GM12875 (cell line): ENCODE results near the gene PLPPR1.

Source experiments
- H3K4me3 ChIP-seq: one replicate; pipeline ENCODE4 v1.5.1; 2011; ENCODE audit warnings: low read depth, low read length, control low read depth
- TF ChIP-seq, protein P1 (sequence below): IDR thresholded peaks from 2 replicates; pipeline ENCODE4 v1.5.1; 2011; ENCODE audit warnings: low read depth, mild to moderate bottlenecking, control low read depth, inconsistent platforms, low read length, moderate library complexity, borderline replicate concordance; ENCODE audit not compliant: insufficient read depth

The PLPPR1 gene

DNA sequence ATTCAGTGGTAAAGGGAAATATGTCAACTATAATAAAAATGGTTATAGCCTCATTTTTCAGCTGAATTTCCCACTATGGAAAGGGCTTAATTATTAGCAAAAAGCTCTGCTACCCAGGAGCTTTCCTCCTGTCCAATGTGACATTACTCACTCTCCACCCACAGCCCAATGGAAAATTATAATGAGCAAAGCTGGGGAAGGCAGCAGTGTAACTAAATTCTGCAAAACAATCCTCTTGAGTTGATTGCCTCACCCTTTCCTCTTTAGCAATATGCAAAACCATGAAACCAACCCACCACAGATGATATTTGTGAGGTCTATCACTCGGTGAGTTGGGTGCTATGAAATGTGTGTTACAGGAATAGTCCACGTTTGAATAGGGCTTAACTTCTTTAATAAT is 14.0 kb upstream of the PLPPR1 start:
- TF ChIP-seq, protein P1, sequence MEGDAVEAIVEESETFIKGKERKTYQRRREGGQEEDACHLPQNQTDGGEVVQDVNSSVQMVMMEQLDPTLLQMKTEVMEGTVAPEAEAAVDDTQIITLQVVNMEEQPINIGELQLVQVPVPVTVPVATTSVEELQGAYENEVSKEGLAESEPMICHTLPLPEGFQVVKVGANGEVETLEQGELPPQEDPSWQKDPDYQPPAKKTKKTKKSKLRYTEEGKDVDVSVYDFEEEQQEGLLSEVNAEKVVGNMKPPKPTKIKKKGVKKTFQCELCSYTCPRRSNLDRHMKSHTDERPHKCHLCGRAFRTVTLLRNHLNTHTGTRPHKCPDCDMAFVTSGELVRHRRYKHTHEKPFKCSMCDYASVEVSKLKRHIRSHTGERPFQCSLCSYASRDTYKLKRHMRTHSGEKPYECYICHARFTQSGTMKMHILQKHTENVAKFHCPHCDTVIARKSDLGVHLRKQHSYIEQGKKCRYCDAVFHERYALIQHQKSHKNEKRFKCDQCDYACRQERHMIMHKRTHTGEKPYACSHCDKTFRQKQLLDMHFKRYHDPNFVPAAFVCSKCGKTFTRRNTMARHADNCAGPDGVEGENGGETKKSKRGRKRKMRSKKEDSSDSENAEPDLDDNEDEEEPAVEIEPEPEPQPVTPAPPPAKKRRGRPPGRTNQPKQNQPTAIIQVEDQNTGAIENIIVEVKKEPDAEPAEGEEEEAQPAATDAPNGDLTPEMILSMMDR = no peak

DNA sequence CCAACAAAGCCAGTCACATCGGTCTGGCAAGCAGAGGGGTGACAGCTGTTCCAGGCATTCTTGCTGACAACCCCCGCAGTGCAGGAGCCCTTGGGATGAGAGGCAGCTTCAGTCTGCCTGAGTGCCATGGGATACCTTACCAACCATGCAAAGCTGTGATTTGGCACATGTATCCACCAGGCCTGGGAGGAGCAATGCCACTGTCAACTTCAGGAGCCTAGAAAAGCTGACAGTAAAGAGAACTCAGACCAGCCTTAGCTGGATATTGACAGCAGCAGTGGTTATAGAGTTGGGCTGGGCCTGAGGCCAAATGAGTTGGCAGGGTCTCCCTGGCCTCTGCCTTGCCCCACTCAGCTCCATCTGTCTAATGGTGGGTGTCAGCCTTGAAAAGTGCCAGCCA is 10.1 kb upstream of the PLPPR1 start:
- H3K4me3 ChIP-seq = no peak overlapping the region
- TF ChIP-seq, protein P1 = no peak

More for the DNA sequence above, 14.0 kb upstream of the PLPPR1 start:
- no peak overlapping the region for H3K4me3 ChIP-seq

DNA sequence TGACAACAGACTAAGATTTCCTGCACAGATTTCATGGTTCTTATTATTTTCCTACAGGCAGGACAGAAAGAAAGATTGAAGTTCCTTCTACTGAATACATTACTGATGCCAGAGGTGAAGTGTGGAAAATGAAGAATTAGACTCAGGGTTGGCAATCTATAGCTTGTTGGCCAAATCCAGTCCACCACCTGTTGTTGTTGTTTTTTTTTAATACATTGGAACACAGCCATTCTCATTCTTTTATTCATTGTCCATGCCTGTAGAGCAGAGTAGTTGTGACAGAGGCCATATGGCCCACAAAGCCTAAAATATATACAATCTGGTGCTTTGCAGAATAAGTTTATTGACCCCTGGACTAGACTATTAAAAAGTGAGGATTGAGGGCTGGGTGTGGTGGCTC is 5.8 kb upstream of the PLPPR1 start:
- TF ChIP-seq, protein P1 = no peak
- no peak overlapping the region for H3K4me3 ChIP-seq

DNA sequence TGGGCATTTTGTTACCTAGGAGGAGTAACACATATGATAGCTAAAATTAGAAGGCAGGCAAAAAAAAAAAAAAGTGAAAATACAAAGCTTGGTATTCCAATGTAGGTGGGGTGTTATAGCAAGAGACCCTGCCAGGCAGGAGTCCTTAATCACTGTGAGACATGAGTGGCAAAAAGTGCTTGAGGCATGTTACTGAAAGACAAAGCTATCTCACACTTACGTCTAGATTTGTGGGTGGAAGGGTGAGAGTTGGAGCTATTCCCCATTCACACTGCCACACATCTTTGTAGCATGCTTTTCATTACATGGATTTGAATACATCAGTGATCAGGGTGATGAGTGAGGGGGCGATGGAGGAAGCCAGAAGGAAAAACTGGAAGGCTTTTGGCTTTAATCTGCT is 2.6 kb upstream of the PLPPR1 start:
- H3K4me3 ChIP-seq = no peak overlapping the region
- TF ChIP-seq, protein P1 = no peak

DNA sequence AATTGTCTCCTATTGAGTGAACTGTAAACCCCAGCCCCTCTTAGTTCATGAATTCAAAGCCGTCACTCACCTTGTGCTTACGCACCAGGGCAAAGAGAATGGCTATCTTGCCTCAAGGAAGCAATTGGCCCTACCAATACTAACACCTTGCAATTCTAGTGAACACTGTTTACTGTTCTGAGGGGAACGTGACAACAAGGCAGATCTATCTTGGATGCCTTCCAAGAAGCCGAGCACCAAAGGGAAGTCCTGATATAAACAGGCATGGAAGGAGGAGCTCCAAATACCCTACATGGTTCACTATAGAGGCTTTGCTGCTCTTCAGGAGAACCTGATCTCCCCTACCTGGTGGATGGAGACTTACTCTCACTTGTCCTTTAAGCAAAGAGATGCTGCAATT is 1.7 kb upstream of the PLPPR1 start:
- TF ChIP-seq, protein P1 = no peak

DNA sequence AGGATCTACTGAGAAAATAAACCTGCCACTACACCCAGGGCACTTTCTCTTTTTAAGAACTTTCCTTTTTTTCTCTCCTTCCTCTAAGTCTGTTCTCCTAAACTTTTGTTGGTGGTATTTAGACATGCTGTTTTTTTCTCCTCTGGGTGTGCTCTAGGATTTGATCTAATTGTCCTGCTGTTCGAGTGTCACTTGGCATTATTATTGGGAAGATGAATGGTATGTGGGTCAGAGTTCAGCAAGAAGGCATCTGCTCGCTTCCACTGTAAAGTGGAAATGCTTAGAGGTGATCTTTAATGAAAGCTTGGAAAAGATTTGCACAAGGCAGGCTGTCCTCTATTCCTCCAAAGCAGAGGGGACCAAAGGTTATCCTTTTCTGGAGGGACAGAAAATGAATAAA is 1.3 kb upstream of the PLPPR1 start:
- TF ChIP-seq, protein P1 = no peak
- no peak overlapping the region for H3K4me3 ChIP-seq

More for the DNA sequence above, 1.7 kb upstream of the PLPPR1 start:
- no peak overlapping the region for H3K4me3 ChIP-seq

DNA sequence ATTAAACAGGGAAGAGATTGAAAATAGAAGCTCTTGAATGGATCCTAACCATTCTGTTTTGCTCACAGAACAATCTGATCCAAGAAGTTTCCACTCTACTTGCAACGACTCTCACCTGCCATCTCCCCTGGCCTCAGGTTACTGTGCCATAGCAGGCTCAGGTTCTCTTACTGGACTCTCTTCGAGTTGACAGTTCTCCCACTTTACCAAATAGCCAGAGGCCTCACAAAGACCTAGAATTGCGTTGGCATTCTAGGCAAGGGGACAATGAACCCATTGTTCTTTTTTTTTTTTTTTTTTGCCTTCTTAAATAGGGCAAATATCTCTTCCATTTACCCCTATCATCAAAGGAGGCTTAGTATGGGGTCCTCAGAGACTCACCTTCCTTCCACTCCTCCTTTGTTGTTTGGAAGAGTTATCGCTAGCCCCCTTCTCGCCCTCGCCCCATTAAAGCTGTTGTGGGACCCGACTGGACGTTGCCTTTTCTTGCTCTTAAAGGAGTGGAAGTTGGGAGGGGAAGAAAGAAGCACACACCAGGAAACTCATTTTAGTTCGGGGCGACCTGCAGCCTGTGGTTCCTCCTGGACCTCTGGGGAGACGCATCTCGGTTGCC is 688 bp upstream of the PLPPR1 start:
- H3K4me3 ChIP-seq = no peak overlapping the region
- TF ChIP-seq, protein P1 = no peak
